Right lobe of liver (tissue), 6 donors: Measurements from ENCODE around the gene MAP4K4. TPM values are rescaled to one million over a fixed set of nuclear protein-coding genes. Genes with fewer than 3 reads are reported as not detected.
"Not testable (repeated sequence)": the region's sequence is repeated elsewhere in the genome, so short reads cannot be mapped to it uniquely, and the experiment has no call there.

Experiments
- ATAC-seq, 4 donors: fragments of 200-7000 bp; cut with Tn5 transposase; one replicate each; pipeline ENCODE4 v1.9.1; 2020; ENCODE audit warnings: mild to moderate bottlenecking in 4 of 4, moderate library complexity in 4 of 4
- DNase-seq, 3 donors: peaks; one replicate each; pipeline ENCODE4 v3.0.0-alpha.2; 2020
- H3K27ac ChIP-seq, 3 donors: fragments of 200-600 bp; one replicate each; pipeline ENCODE4 v1.8.0; 2022
- H3K27me3 ChIP-seq, 2 donors: fragments of 200-600 bp; one replicate each; pipeline ENCODE4 v1.8.0; 2022
- H3K36me3 ChIP-seq, 4 donors: fragments of 200-600 bp; sonication (generic) in 1 of 4; one replicate each; pipeline versions ENCODE4 v1.5.1 to v1.8.0; 2017 to 2022; ENCODE audit warnings: control low read depth in 1 of 4
- H3K4me1 ChIP-seq, 4 donors: fragments of 200-600 bp; sonication (generic) in 1 of 4; one replicate each; pipeline versions ENCODE4 v1.5.1 to v1.8.0; 2017 to 2022; ENCODE audit warnings: control low read depth in 1 of 4
- H3K4me3 ChIP-seq, 3 donors: fragments of 200-600 bp; one replicate each; pipeline ENCODE4 v1.8.0; 2022
- H3K9me3 ChIP-seq, 4 donors: fragments of 200-600 bp; sonication (generic) in 1 of 4; one replicate each; pipeline versions ENCODE4 v1.5.1 to v1.8.0; 2017 to 2022; ENCODE audit warnings: control low read depth in 1 of 4
- CTCF ChIP-seq, 4 donors: fragments of 200-600 bp in 3 of 4; fragments of 450-650 bp in 1 of 4; IDR thresholded peaks; one replicate each; pipeline versions ENCODE4 v1.5.1 to v1.8.0; 2016 to 2022; ENCODE audit warnings: antibody characterized with exemption in 4 of 4, mild to moderate bottlenecking in 2 of 4
- POLR2A ChIP-seq: fragments of 450-650 bp; IDR thresholded peaks from one replicate; pipeline ENCODE4 v1.6.1; 2017; ENCODE audit warnings: antibody characterized with exemption, mild to moderate bottlenecking
- WGBS: methylation state at CpG from one replicate; pipeline ENCODE4 v1.1.6; 2018; ENCODE audit warnings: low coverage, low lambda C conversion rate; ENCODE audit not compliant: insufficient coverage; ENCODE audit errors: missing lambda C conversion rate; 5-methylcytosine and 5-hydroxymethylcytosine counted together
- intact Hi-C, 2 donors: fragments of 100-400 bp; cut with DNase I; formaldehyde crosslinking; loops; one replicate each; pipeline versions ENCODE4 v1.11.2 to v1.14.1; 2022
- total RNA-seq, 6 experiments: library from RNA; depleted of rRNA in 2 of 6; stranded (reverse); fragments of >200 nt in 2 of 6; fragmentation: NEBNext Ultra II Directional in 3 of 6; extraction: Animal tissue kit (Norgen Biotek cat#: 25700) in 3 of 6; gene quantifications; one replicate each; pipeline versions ENCODE4 v1.1.0 to v1.2.4, GENCODE V29; 2016 to 2023
- donor health status: DM: no; HTN: yes; CAD: no.
- donor health status: DM: no; HTN: no; CAD: no.
- donor health status: DM: no; HTN: no; CAD: no.
- donor health status: DM: no; HTN: yes; CAD: no.
- donor health status: DM: no; HTN: yes; CAD: no.

Gene MAP4K4
- total RNA-seq, 6 experiments from 2014 or later: 29.8 to 36.5 (median 31.1) TPM

- no peaks in the 10 kb centered on the region for H3K4me1 ChIP-seq
- DNase-seq (no peak), ATAC-seq (no peak)
- no peak overlapping the region for H3K27ac ChIP-seq
- H3K36me3 ChIP-seq: no peaks in the 10 kb centered on the region
- H3K4me3 ChIP-seq: no peak overlapping the region
- intact Hi-C loops: no loop called here
- no peaks in the 10 kb centered on the region for H3K9me3 ChIP-seq
- WGBS: 65% methylated on average over 3 of the region's 3 CpGs
- H3K27me3 ChIP-seq: no peaks in the 10 kb centered on the region
- TF ChIP-seq POLR2A (no peak), CTCF (IDR thresholded peaks at IDR 0.05) (no peak)
Measured at GRCh38 chr2:101931402-101931801, 233.9 kb downstream of the MAP4K4 start.

GRCh38 chr2:101935764-101936163, 238.3 kb downstream of the MAP4K4 start:
- H3K36me3 ChIP-seq, H3K9me3 ChIP-seq, H3K27ac ChIP-seq, H3K27me3 ChIP-seq, intact Hi-C loops, H3K4me3 ChIP-seq, H3K4me1 ChIP-seq, ATAC-seq, DNase-seq: not testable (repeated sequence)
- WGBS: 41% methylated on average over 2 of the region's 4 CpGs

GRCh38 chr2:101942851-101943250, 245.3 kb downstream of the MAP4K4 start:
- WGBS: 66% methylated on average over 3 of the region's 3 CpGs
- no peak for DNase-seq
- Histone ChIP-seq H3K4me3 (no peak overlapping the region), H3K4me1 (no peaks in the 10 kb centered on the region), H3K36me3 (no peaks in the 10 kb centered on the region), H3K27me3 (no peaks in the 10 kb centered on the region), H3K27ac (no peak overlapping the region), H3K9me3 (no peaks in the 10 kb centered on the region)
- TF ChIP-seq POLR2A: no peak
- ATAC-seq: no peak
- intact Hi-C loops: no loop called here

Other genes starting within 250 kb of the MAP4K4 start
- not detected for gene RFX8, start 222.6 kb upstream of the MAP4K4 start, total RNA-seq